NB4 (cell line): ENCODE measurements around the gene TNNT3.

Source experiments
- MYC ChIP-seq: IDR thresholded peaks from 2 replicates; pipeline ENCODE4 v1.6.1; 2011; ENCODE audit warnings: low read depth, low read length
- POLR2A ChIP-seq: IDR thresholded peaks from 2 replicates; pipeline ENCODE4 v1.6.1; 2011; ENCODE audit warnings: mild to moderate bottlenecking; ENCODE audit not compliant: insufficient read length; ENCODE audit errors: extremely low read depth
- TF ChIP-seq, protein P1 (sequence below): IDR thresholded peaks from one replicate; pipeline ENCODE4 v1.5.1; 2012; ENCODE audit warnings: low read depth, low read length
- TF ChIP-seq, protein P2 (sequence below): IDR thresholded peaks from 2 replicates; pipeline ENCODE4 v1.6.1; 2011; ENCODE audit warnings: low read depth, low read length

DNA sequence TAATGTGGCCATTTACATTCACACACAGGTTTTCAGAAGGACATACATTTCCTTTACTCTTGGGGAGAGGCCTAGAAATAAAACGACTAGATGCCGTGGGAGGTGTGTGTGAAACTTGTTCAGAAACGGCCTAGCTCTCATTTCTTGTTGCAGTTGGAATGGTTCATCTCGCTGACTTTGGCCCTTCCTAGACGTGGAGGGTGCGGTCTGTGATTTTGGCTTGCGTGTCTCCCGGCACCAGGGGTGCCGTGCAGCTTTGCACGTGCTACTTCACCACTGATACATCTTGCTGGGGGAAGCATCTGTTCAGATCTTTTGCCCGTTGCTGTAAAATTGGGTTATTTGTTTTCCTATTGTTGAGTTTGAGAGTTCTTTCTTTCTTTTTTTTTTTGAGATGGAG, 24.7 kb upstream of the TNNT3 start:
- TF ChIP-seq, protein P1, sequence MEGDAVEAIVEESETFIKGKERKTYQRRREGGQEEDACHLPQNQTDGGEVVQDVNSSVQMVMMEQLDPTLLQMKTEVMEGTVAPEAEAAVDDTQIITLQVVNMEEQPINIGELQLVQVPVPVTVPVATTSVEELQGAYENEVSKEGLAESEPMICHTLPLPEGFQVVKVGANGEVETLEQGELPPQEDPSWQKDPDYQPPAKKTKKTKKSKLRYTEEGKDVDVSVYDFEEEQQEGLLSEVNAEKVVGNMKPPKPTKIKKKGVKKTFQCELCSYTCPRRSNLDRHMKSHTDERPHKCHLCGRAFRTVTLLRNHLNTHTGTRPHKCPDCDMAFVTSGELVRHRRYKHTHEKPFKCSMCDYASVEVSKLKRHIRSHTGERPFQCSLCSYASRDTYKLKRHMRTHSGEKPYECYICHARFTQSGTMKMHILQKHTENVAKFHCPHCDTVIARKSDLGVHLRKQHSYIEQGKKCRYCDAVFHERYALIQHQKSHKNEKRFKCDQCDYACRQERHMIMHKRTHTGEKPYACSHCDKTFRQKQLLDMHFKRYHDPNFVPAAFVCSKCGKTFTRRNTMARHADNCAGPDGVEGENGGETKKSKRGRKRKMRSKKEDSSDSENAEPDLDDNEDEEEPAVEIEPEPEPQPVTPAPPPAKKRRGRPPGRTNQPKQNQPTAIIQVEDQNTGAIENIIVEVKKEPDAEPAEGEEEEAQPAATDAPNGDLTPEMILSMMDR: no peak
- TF ChIP-seq POLR2A (no peak), MYC (no peak)
- TF ChIP-seq, protein P2, sequence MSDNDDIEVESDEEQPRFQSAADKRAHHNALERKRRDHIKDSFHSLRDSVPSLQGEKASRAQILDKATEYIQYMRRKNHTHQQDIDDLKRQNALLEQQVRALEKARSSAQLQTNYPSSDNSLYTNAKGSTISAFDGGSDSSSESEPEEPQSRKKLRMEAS: no peak
